K562 (cell line): ENCODE data around the gene SH3BP2. TPM values are rescaled to one million over a fixed set of nuclear protein-coding genes. Genes with fewer than 3 reads are reported as not detected.

ENCODE experiments used
- ATAC-seq: fragments of 200-7000 bp; cut with Tn5 transposase; 3 replicates; pipeline ENCODE4 v1.9.1; 2020; ENCODE audit warnings: moderate library complexity
- BruUV-seq: library from RNA; stranded (reverse); fragments of 400-500 nt; replicated peaks from 2 replicates; lab custom pipeline; 2021; lab: Mats Ljungman, UMichigan
- CTCF ChIA-PET: fragments of 300-600 bp; formaldehyde crosslinking; extraction: SDS; loops from one replicate; lab custom pipeline; 2021; ENCODE audit warnings: low intra/inter-chr PET ratio; lab: Yijun Ruan, JAX
- POLR2A ChIA-PET: fragments of 300-600, 350-650 bp; sonication (Branson Sonifier 250); formaldehyde crosslinking; extraction: SDS; loops from one replicate; lab custom pipeline; 2021; ENCODE audit warnings: antibody characterized with exemption, inconsistent platforms; lab: Yijun Ruan, JAX
- DNase-seq, 4 experiments: peaks; one replicate each; pipeline versions ENCODE4 v3.0.0 to v3.0.0-alpha.2; 2011 to 2018; ENCODE audit warnings: low spot score in 3 of 4, mixed read lengths in 3 of 4; ENCODE audit errors: extremely low read depth in 1 of 4
- FAIRE-seq: peaks from 2 replicates; lab custom pipeline; 2011; peaks lifted over from hg19 to GRCh38; lab: Jason Lieb, UNC
- H2AFZ ChIP-seq: 2 replicates; pipeline ENCODE4 v1.6.0; 2011; ENCODE audit warnings: low read depth, low read length, control low read depth, inconsistent platforms
- H3K27ac ChIP-seq: fragments of 200-600 bp; 3 replicates; pipeline ENCODE4 v1.8.0; 2011; ENCODE audit warnings: low read depth, mild to moderate bottlenecking, control low read depth, inconsistent platforms, low read length, moderate library complexity, mixed read lengths; ENCODE audit errors: extremely low read depth
- H3K27me3 ChIP-seq, 2 experiments: fragments of 300-600 bp in 1 of 2; 2 replicates in 1 of 2; 3 replicates in 1 of 2; pipeline versions ENCODE4 v1.6.0 to v1.8.0; 2011; ENCODE audit warnings: inconsistent platforms in 2 of 2, low read length in 2 of 2, mild to moderate bottlenecking in 1 of 2, mixed read lengths in 1 of 2, moderate library complexity in 1 of 2; ENCODE audit not compliant: control insufficient read depth in 2 of 2, insufficient read depth in 2 of 2
- H3K36me3 ChIP-seq: fragments of 300-600 bp; 3 replicates; pipeline ENCODE4 v1.8.0; 2011; ENCODE audit warnings: mild to moderate bottlenecking, low read length, inconsistent platforms; ENCODE audit not compliant: control insufficient read depth, insufficient read depth
- H3K4me1 ChIP-seq, 2 experiments: fragments of 200-600 bp in 1 of 2; replicated peaks in 1 of 2; 2 replicates in 1 of 2; 3 replicates in 1 of 2; pipeline versions ENCODE4 v1.5.1 to v1.8.0; 2011; ENCODE audit warnings: inconsistent platforms in 2 of 2, low read length in 2 of 2, mild to moderate bottlenecking in 1 of 2, mixed read lengths in 1 of 2, moderate library complexity in 1 of 2; ENCODE audit not compliant: control insufficient read depth in 2 of 2, insufficient read depth in 2 of 2
- H3K4me2 ChIP-seq: 2 replicates; pipeline ENCODE4 v1.6.1; 2011; ENCODE audit warnings: low read length, control low read depth, inconsistent platforms, mixed read lengths; ENCODE audit not compliant: insufficient read depth
- H3K4me3 ChIP-seq: fragments of 200-600 bp; sonication (generic), shearing (Covaris generic); 2 replicates; pipeline ENCODE4 v1.5.1; 2016; ENCODE audit warnings: control low read depth, inconsistent platforms
- H3K79me2 ChIP-seq: fragments of 200-600 bp; 3 replicates; pipeline ENCODE4 v1.8.0; 2011; ENCODE audit warnings: low read length, inconsistent platforms; ENCODE audit not compliant: control insufficient read depth, insufficient read depth
- H3K9ac ChIP-seq, 2 experiments: 2 replicates each; pipeline versions ENCODE4 v1.6.0 to v1.6.1; 2011; ENCODE audit warnings: low read depth in 2 of 2, low read length in 2 of 2, control low read depth in 1 of 2, inconsistent platforms in 1 of 2, mild to moderate bottlenecking in 1 of 2, mixed read lengths in 1 of 2; ENCODE audit not compliant: insufficient read depth in 1 of 2
- H3K9me1 ChIP-seq: one replicate; pipeline ENCODE4 v1.6.0; 2011; ENCODE audit warnings: inconsistent platforms, mild to moderate bottlenecking, low read length, moderate library complexity; ENCODE audit not compliant: control insufficient read depth, insufficient read depth
- H3K9me3 ChIP-seq: replicated peaks from 2 replicates; pipeline ENCODE4 v1.5.1; 2011; ENCODE audit warnings: low read depth, low read length, inconsistent platforms; ENCODE audit not compliant: control insufficient read depth, insufficient read depth
- H4K20me1 ChIP-seq: replicated peaks from 2 replicates; pipeline ENCODE4 v1.6.1; 2011; ENCODE audit warnings: low read length, inconsistent platforms, mixed read lengths; ENCODE audit not compliant: control insufficient read depth, insufficient read depth
- DPF2 ChIP-seq: fragments of 450-650 bp; IDR thresholded peaks from 2 replicates; pipeline ENCODE4 v1.6.1; 2016
- EGR1 ChIP-seq: fragments of 450-650 bp; conservative IDR thresholded peaks from 2 replicates; pipeline ENCODE4 v1.6.1; 2017; ENCODE audit warnings: mild to moderate bottlenecking
- HOMEZ ChIP-seq: fragments of 250-450 bp; sonication (Bioruptor Pico); IDR thresholded peaks from 2 replicates; pipeline ENCODE4 v1.4.0; 2020; ENCODE audit warnings: mild to moderate bottlenecking, moderate library complexity
- MYNN ChIP-seq, 2 experiments: sonication (generic); formaldehyde crosslinking in 1 of 2; IDR thresholded peaks; 2 replicates each; pipeline versions ENCODE4 v1.5.0 to v1.6.1; 2016 to 2020; ENCODE audit warnings: antibody characterized with exemption in 1 of 2, missing genetic modification reagents in 1 of 2
- PHF8 ChIP-seq: fragments of 200-600 bp; sonication (generic); IDR thresholded peaks from 2 replicates; pipeline ENCODE4 v1.6.1; 2012; ENCODE audit warnings: mixed run types, mild to moderate bottlenecking, inconsistent platforms, low read length, moderate library complexity, borderline replicate concordance
- SRSF9 ChIP-seq: fragments of 200-400 bp; formaldehyde crosslinking; IDR thresholded peaks from 2 replicates; pipeline ENCODE4 v1.6.1; 2017; ENCODE audit warnings: low read depth, low read length, borderline replicate concordance
- ZNF592 ChIP-seq: fragments of 450-650 bp; IDR thresholded peaks from 2 replicates; pipeline ENCODE4 v1.6.1; 2017; ENCODE audit warnings: antibody characterized with exemption, mild to moderate bottlenecking
- ZNF740 ChIP-seq, 3 experiments: fragments of 200-800 bp in 1 of 3; sonication (Bioruptor generic) in 1 of 3; sonication (generic) in 1 of 3; formaldehyde crosslinking in 1 of 3; IDR thresholded peaks; 2 replicates each; pipeline versions ENCODE4 v1.6.1 to v1.8.0; 2016 to 2022; ENCODE audit warnings: mild to moderate bottlenecking in 2 of 3, missing compliant biosample characterization in 2 of 3, missing genetic modification characterization in 2 of 3, missing genetic modification reagents in 1 of 3
- WGBS: fragments of 100-300 bp; shearing (Covaris generic); methylation state at CpG from one replicate; pipeline ENCODE4 v1.1.6; 2016; ENCODE audit warnings: low coverage, mixed read lengths; ENCODE audit not compliant: insufficient coverage; ENCODE audit errors: missing lambda C conversion rate; 5-methylcytosine and 5-hydroxymethylcytosine counted together
- in situ Hi-C: fragments of 300-500 bp; cut with MboI; formaldehyde crosslinking; loops from 4 replicates; pipeline ENCODE4 v1.15.0; 2018; ENCODE audit warnings: inconsistent platforms, mixed read lengths
- intact Hi-C: fragments of 100-400 bp; cut with micrococcal nuclease; formaldehyde crosslinking; loops from 2 replicates; pipeline ENCODE4 v1.14.2; 2022
- polyA plus RNA-seq, 8 experiments: library from polyadenylated mRNA; depleted of rRNA in 4 of 8; stranded (reverse) in 5 of 8; unstranded in 3 of 8; fragments of >200 nt; fragmentation: Nextera tagmentation in 2 of 8; fragmentation: Illumina TruSeq in 1 of 8; extraction: Ambion mirVana in 2 of 8; extraction: Trizol in 1 of 8; gene quantifications; 2 replicates each; pipeline versions ENCODE4 v1.2.1 to v1.2.3, GENCODE V29; 2011 to 2014; ENCODE audit warnings: inconsistent platforms in 1 of 8, missing spikeins in 1 of 8
- total RNA-seq, 7 experiments: library from RNA; depleted of rRNA in 6 of 7; stranded (reverse); fragments of >200 nt in 6 of 7; fragmentation: Illumina TruSeq in 2 of 7; extraction: Trizol in 2 of 7; gene quantifications; 2 replicates each; pipeline versions ENCODE4 v1.2.1 to v1.2.3, GENCODE V29; 2011 to 2021; ENCODE audit warnings: low replicate concordance in 1 of 7

The SH3BP2 gene
- total and polyA plus RNA-seq, 9 of the 15 experiments (the other 6 are each of a cell fraction or from before 2014, with no cell fraction given), result 0.34 to 16.0 (median 5.1) TPM

GRCh38 chr4:2800691-2801596, 8.1 kb downstream of the SH3BP2 start:
- Histone ChIP-seq H3K9me1 (peaks cover 2% of the 10 kb centered on the region), H3K27ac (peak overlapping the region; percentile 57; the same call in 2 of the 3 replicates), H3K79me2 (no peaks in the 10 kb centered on the region; the same call in 2 of the 3 replicates), H4K20me1 (no peaks in the 10 kb centered on the region), H3K4me2 (peak overlapping the region; percentile 19; the same call in 1 of the 2 replicates), H3K9me3 (no peaks in the 10 kb centered on the region), H3K4me1 (peaks cover 16 to 86% of the 10 kb centered on the region in 2 experiments; a peak in 4 of 5 replicates), H3K4me3 (no peak overlapping the region), H3K9ac (peak overlapping the region in 1 of 2 experiments; percentile 89; a peak in 3 of 4 replicates), H3K27me3 (no peaks in the 10 kb centered on the region), H2AFZ (peak overlapping the region; percentile 70; the same call in 1 of the 2 replicates), H3K36me3 (no peaks in the 10 kb centered on the region)
- no TSS peak for BruUV-seq
- in situ Hi-C loops (no loop called here), intact Hi-C loops (no loop called here)
- ChIA-PET POLR2A (interaction anchor here (0.6 to 1.5 kb wide), 6 partner anchors 9 to 332 kb away, joined by 3 to 5 read pairs (median 4); partner anchors contain the start of gene RNF4), CTCF (no interaction called here)
- WGBS, result 49% methylated on average over 24 of the region's 29 CpGs
- FAIRE-seq, result no peak
- ATAC-seq, result peak; percentile 35
- DNase-seq, result peak; percentile 53 to 73 (median 62)
- 0 out of 2 replicates have a peak, but pooled peaks have one; percentile 40 for TF ChIP-seq ZNF592
- TF ChIP-seq HOMEZ (CRISPR knock-in tag), result no peak
- TF ChIP-seq MYNN (IDR thresholded peaks at IDR 0.05), result 0 out of 2 replicates have a peak, but pooled peaks have one; percentile 41
- no peak for TF ChIP-seq MYNN (CRISPR knock-in tag; IDR thresholded peaks at IDR 0.05)
- peak; percentile 72 for TF ChIP-seq EGR1
- TF ChIP-seq ZNF740 (CRISPR knock-in tag; IDR thresholded peaks at IDR 0.05), result peak; percentile 49; the same call in 1 of the 2 replicates
- TF ChIP-seq ZNF740 (tag; IDR thresholded peaks at IDR 0.05), result no peak
- TF ChIP-seq SRSF9, result no peak
- TF ChIP-seq DPF2, result peak; percentile 18; the same call in 1 of the 2 replicates
- peak; percentile 31; the same call in 1 of the 2 replicates for TF ChIP-seq PHF8
